Stimulated activated naive CD8-positive, alpha-beta T cell treated with anti-CD3 and anti-CD28 coated beads, Interleukin-15, amount 100 ng/mL, for 72 hours (primary cell): Measurements from ENCODE around the gene CNIH2.
"Not testable (repeated sequence)": the region's sequence is repeated elsewhere in the genome, so short reads cannot be mapped to it uniquely, and the experiment has no call there.

Experiments used
- ATAC-seq: fragments of 150-1000 bp; cut with Tn5 transposase; 2 replicates; pipeline ENCODE4 v1.10.0; 2021; ENCODE audit warnings: mild to moderate bottlenecking, moderate library complexity
- DNase-seq, 2 donors: peaks; one replicate each; pipeline ENCODE4 v3.0.0; 2021 to 2022
- H3K27ac Mint-ChIP-seq, 2 donors: one replicate each; pipeline ENCODE4 v1.8.0; 2022; ENCODE audit warnings: mild to moderate bottlenecking in 2 of 2, mixed read lengths in 2 of 2, moderate library complexity in 2 of 2
- H3K27me3 Mint-ChIP-seq: one replicate; pipeline ENCODE4 v1.8.0; 2022; ENCODE audit warnings: mixed read lengths
- H3K4me1 Mint-ChIP-seq: one replicate; pipeline ENCODE4 v1.8.0; 2022; ENCODE audit warnings: mild to moderate bottlenecking, mixed read lengths
- H3K4me3 Mint-ChIP-seq, 2 donors: one replicate each; pipeline ENCODE4 v1.8.0; 2022; ENCODE audit warnings: mild to moderate bottlenecking in 2 of 2, mixed read lengths in 2 of 2, moderate library complexity in 1 of 2
- H3K9me3 Mint-ChIP-seq, 2 donors: one replicate each; pipeline ENCODE4 v1.8.0; 2022; ENCODE audit warnings: mixed read lengths in 2 of 2

The CNIH2 gene

DNA sequence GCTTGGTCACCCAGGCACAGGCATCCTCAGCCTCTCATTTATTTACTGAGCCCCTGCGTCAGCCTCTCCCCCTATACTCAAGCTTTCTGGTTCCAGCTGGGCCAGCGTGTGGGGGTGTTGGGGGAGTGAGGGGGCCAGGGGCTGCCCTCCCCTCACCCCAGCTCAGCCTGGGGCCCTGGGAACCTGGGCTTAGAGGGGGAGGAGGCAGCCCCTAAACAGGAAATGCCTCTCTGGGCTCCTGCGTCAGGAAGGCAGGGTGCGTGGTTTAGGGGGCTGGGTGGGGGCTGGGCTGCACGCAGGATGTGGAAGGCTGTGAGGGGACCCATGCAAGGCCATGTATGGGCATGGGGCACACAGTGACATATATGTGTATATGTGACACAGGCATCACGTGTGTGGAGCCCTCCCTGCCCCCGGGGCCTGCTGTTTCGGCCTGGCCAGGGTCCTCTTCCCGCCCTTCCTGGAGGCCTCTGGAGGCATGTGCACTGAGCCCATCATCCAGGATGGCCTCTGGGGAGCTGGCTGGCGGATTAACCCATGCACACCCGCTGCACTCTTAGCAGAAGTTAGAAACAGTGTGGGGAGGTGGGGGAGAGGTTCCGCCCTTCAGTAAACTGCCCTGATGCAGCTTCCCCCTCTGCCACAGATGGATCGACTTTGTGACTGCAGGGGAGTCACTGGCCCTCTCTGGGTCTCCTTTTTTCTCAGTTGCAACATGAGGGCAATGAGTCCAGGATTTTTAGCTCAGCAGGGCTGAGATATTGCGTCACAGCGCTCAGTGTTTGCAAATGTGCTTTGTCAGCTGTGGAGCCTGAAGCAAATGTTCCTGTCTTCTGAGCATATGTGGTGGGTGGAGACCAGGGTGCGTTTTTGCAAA is 40.0 kb downstream of the CNIH2 start:
- peak; percentile 66 to 79 for DNase-seq
- ATAC-seq: peak; percentile 83
- peaks cover 79% of the 10 kb centered on the region for H3K4me1 Mint-ChIP-seq
- H3K27me3 Mint-ChIP-seq: no peaks in the 10 kb centered on the region
- peaks cover 0 to 10% of the 10 kb centered on the region in 2 donors for H3K9me3 Mint-ChIP-seq
- H3K4me3 Mint-ChIP-seq: peak overlapping the region; percentile 91 to 95
- peak overlapping the region; percentile 96 to 98 for H3K27ac Mint-ChIP-seq

DNA sequence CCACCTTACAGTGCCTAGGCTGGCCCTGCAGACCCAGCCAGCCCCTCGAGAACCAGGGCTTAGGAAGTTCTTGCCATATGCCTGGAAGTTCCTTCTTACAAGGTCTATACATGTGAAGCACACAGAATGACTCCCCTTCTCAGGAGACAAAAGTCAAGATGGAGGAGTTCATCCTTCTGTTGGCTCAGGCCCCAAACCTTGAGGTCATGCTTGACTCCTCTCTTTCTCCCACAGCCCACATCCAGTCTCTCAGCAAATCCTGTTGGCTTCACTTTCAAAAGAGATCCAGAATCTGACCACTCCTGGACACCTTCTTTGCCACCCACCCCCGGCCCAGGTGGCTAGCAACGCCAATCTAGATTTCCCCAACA is 40.6 kb downstream of the CNIH2 start:
- DNase-seq: no peak
- Mint-ChIP-seq H3K4me3 (peak overlapping the region; percentile 91 to 95), H3K4me1 (peaks cover 74% of the 10 kb centered on the region), H3K27ac (peak overlapping the region in 1 of 2 donors; percentile 98), H3K9me3 (peaks cover 3 to 10% of the 10 kb centered on the region in 2 donors), H3K27me3 (no peaks in the 10 kb centered on the region)
- ATAC-seq: no peak

DNA sequence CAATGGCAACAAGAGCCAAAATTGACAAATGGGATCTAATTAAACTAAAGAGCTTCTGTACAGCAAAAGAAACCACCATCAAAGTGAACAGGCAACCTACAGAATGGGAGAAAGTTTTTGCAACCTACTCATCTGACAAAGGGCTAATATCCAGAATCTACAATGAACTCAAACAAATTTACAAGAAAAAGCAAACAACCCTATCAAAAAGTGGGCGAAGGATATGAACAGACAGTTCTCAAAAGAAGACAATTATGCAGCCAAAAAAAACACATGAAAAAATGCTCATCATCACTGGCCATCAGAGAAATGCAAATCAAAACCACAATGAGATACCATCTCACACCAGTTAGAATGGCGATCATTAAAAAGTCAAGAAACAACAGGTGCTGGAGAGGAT is 42.3 kb downstream of the CNIH2 start:
- not testable (repeated sequence) for DNase-seq, ATAC-seq, H3K4me3 Mint-ChIP-seq, H3K27ac Mint-ChIP-seq, H3K27me3 Mint-ChIP-seq
- H3K9me3 Mint-ChIP-seq: peaks cover 6 to 10% of the 10 kb centered on the region in 2 donors
- peaks cover 73% of the 10 kb centered on the region for H3K4me1 Mint-ChIP-seq

DNA sequence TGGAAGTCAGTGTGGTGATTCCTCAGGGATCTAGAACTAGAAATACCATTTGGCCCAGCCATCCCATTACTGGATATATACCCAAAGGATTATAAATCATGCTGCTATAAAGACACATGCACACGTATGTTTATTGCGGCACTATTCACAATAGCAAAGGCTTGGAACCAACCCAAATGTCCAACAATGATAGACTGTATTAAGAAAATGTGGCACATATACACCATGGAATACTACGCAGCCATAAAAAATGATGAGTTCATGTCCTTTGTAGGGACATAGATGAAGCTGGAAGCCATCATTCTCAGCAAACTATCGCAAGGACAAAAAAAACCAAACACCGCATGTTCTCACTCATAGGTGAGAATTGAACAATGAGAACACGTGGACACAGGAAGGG is 42.8 kb downstream of the CNIH2 start:
- H3K27me3 Mint-ChIP-seq, H3K4me3 Mint-ChIP-seq, H3K27ac Mint-ChIP-seq, ATAC-seq, DNase-seq: not testable (repeated sequence)
- peaks cover 6 to 10% of the 10 kb centered on the region in 2 donors for H3K9me3 Mint-ChIP-seq
- peaks cover 73% of the 10 kb centered on the region for H3K4me1 Mint-ChIP-seq

DNA sequence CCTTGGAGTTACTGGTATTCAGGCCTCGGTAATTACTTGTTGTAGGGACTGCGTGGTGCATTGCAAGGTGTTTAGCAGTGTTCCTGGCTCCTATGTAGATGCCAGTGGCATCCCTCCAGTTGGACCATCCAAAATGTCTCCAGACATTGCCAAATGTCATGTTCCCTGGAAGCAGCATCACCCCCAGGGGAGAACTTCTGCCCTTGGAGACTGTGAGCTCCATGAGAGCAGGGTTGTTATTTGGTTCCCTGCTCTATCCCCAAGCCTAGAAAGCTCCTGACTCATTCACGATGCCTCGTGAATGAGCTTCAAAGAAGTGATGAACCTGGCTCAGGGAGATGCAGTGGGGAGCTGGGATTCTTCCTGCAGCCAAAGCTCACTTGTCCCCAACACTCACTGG is 43.6 kb downstream of the CNIH2 start:
- Mint-ChIP-seq H3K4me3 (no peak overlapping the region), H3K9me3 (peaks cover 6 to 10% of the 10 kb centered on the region in 2 donors), H3K27ac (no peak overlapping the region), H3K27me3 (no peaks in the 10 kb centered on the region), H3K4me1 (peaks cover 75% of the 10 kb centered on the region)
- DNase-seq (no peak), ATAC-seq (no peak)

DNA sequence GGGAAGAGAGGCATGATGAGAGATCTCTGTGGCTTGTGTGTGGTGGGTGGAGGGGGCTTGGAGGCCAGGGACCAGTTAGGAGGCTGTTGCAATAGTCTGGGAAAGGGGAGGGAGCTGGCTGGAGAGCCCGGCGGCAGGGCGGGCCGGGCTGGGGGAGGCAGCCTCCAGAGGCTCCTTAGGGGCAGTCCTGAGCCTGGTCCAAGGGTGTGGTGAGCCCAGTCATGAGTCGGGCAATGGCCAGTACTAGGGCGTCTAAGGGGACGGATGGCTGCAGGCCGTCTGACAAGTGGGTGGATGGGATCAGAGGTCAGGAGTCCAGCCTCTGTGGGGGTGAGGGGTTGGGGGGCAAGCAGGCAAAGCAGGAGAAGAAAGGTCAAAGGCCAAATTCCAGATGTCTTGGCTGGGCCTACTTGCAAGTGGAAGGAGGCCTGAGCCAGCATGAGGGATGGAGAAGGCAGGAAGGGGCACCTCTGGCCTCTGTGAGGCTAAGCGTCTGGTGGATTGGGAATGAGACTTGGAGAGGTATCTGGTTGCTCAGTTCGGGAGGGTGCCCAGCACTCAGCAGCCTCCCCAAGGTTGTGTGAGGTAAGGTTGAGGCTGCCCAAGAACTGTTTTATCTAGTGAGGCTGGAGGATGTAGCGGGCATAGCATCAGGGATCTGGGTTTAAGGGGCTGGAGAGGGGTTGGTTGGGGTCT is 44.9 kb downstream of the CNIH2 start:
- DNase-seq (no peak), ATAC-seq (no peak)
- Mint-ChIP-seq H3K9me3 (peaks cover 6 to 10% of the 10 kb centered on the region in 2 donors), H3K27me3 (no peaks in the 10 kb centered on the region), H3K27ac (peak overlapping the region in 1 of 2 donors; percentile 82), H3K4me3 (no peak overlapping the region), H3K4me1 (peaks cover 79% of the 10 kb centered on the region)

DNA sequence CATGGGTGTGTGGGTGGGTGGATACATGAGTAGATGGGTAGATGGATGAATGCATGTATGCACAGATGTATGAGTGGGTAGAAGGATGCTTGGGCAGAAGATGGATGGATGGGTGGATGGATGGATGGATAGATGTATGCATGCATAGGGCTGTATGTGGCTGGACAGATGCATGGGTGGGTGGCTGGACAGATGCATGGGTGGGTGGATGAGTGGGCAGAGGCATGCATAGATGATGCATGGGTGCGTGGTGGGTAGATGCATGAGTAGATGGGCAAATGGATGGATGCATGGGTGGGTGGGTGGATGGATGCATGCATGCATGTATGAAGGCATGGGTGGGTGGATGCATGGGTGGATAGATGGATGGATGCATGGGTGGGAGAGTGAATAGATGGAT is 45.7 kb downstream of the CNIH2 start:
- no peak overlapping the region for H3K4me3 Mint-ChIP-seq
- H3K27me3 Mint-ChIP-seq: no peaks in the 10 kb centered on the region
- peaks cover 79% of the 10 kb centered on the region for H3K4me1 Mint-ChIP-seq
- H3K27ac Mint-ChIP-seq: no peak overlapping the region
- peaks cover 6 to 10% of the 10 kb centered on the region in 2 donors for H3K9me3 Mint-ChIP-seq
- ATAC-seq (no peak), DNase-seq (no peak)

DNA sequence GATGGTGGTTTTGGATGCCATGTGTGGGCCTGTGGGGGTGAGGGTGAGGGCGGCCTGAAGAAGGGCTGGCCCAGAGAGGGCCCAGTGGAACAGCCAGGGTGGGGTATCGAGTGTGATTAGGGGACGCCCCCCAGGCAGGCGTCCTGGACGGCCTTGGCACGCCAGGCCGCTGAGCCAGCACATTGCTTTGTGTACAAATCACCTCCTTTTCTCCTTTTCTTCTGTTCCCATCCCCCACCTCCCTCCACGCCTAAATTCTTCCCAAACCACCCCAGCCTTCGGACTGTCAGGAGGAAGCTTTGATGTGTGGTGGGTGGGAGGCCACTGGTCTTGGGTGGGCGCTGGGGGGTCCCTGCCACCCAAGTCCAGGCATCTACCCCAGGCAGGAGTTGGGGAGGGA is 46.7 kb downstream of the CNIH2 start:
- Mint-ChIP-seq H3K4me1 (peaks cover 74% of the 10 kb centered on the region), H3K9me3 (peaks cover 4 to 6% of the 10 kb centered on the region in 2 donors), H3K27me3 (no peaks in the 10 kb centered on the region), H3K4me3 (no peak overlapping the region), H3K27ac (no peak overlapping the region)
- no peak for DNase-seq
- no peak for ATAC-seq

DNA sequence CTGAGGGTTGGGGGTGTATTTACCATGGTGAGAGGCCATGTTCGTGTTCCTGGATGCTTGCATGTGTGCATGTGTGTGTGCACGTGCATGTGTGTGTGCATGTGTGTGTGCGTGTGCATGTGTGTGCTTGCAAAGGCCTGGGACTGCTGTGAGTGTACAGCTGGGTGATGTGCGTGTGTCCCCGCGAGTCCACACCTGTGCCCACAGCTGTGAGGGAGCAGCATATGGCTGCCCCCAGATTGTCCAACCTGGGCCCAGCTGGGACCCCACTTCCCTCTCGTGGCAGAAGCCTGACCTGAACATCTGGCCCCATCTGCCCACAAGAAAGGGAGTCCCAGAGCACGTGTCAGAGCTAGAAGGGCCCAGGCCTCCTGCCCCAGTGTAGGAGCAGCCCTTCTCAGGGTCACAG is 47.3 kb downstream of the CNIH2 start:
- ATAC-seq (no peak), DNase-seq (no peak)
- peaks cover 68% of the 10 kb centered on the region for H3K4me1 Mint-ChIP-seq
- H3K4me3 Mint-ChIP-seq: no peak overlapping the region
- peaks cover 1 to 6% of the 10 kb centered on the region in 2 donors for H3K9me3 Mint-ChIP-seq
- no peak overlapping the region for H3K27ac Mint-ChIP-seq
- H3K27me3 Mint-ChIP-seq: no peaks in the 10 kb centered on the region

DNA sequence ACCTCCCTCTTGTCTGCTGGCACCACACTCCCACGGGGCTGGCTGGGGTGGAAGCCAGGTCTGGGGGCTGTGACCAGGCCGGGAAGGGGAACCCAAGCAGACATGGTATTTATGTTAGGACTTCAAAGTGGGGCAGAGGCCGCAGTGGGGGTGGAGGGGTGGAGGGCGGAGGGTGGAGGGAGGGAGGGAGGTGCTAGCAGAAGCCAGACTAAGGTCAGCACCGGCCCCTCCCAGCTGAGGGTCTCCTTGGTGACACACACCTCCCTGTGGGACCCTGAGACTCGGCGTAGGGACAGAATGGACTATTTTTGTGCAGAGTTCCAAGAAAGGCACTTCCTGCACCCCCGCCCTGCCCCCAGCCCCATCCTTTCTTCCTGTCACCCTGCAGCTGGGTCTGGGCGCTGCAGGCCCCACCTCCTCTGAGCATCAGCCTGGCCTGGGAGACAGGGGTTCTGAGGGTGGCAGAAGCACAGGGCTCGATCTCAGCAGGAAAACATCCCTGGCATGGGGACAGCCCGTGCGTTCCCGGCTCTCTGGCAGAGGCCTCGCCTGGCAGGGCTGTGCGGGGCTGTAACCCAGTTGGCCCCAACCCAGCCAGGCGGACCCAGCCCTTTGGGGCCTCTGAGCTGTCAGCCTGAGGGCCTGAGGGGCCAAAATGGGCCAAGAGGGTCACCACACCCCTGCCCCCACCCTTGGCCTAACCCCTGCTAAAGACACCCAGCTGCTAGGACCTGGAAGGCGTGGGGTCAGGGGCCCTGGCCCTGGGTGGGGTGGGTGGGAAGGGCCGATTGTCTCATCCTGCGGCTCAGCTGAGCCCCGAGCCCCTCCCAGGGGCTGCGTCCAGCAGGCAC is 48.5 kb downstream of the CNIH2 start:
- Mint-ChIP-seq H3K4me3 (peak overlapping the region; percentile 32 to 75), H3K27ac (peak overlapping the region; percentile 75 to 85), H3K9me3 (peaks cover 0 to 6% of the 10 kb centered on the region in 2 donors), H3K27me3 (no peaks in the 10 kb centered on the region), H3K4me1 (peaks cover 68% of the 10 kb centered on the region)
- ATAC-seq (peak; percentile 63), DNase-seq (peak in 1 of 2 donors; percentile 62)

DNA sequence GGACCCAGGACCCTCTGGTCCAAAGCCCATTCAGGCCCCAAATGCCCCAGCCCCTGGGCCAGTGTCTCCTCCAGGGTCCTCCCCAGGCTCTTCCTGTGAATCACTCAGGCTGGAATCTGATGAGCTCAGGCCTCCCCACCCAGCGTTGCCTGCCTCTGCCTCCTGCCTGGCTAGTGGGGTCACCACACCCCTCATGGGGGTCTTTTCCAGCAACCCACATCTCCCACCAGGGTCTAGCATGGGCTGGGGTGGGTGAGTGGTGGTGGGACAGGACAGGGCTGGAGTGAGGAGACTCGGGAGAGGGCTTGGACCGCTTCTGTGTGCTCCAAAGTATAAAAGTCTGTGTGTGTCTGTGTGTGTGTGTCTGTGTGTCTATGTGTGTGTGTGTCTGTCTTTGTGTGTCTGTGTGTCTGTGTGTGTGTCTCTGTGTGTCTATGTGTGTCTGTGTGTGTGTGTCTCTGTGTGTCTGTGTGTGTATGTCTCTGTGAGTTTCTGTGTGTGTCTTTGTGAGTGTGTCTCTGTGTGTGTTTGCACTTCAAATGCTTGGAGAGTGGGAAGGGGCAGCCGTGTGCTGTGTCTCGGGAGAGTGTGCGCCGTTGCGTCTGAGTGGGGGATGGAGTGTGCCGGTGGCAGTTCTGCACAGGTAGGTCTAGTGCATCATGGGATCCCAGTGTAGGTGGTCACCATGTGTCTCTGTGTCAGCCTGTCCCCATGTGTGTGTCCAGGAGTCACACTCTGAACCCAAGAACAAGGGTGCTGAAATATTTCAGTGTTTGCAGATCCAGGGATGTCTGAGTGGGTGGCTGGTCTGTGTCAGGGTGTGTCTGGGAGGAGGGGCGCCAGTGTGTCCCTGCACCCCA is 49.4 kb downstream of the CNIH2 start:
- ATAC-seq: no peak
- Mint-ChIP-seq H3K9me3 (peaks cover 0 to 6% of the 10 kb centered on the region in 2 donors), H3K27ac (peak overlapping the region; percentile 13 to 22), H3K4me3 (peak overlapping the region; percentile 10 to 24), H3K27me3 (no peaks in the 10 kb centered on the region), H3K4me1 (peaks cover 59% of the 10 kb centered on the region)
- no peak for DNase-seq

DNA sequence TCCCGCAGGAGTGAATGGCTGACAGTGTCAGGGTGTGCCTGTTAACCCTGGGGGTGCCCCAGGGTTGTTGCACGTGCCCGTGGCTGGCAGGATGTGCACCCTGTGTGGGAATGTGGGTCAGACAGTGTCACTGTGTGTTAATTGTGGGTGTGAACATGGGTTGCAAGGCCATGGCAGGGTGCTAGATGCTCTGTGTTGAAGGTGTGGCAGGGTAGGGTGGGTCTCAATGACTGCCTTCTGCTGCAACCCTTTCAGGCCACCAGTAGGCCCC is 50.0 kb downstream of the CNIH2 start:
- Mint-ChIP-seq H3K4me3 (no peak overlapping the region), H3K9me3 (peaks cover 0 to 6% of the 10 kb centered on the region in 2 donors), H3K27ac (peak overlapping the region; percentile 13 to 22), H3K4me1 (peaks cover 56% of the 10 kb centered on the region), H3K27me3 (no peaks in the 10 kb centered on the region)
- ATAC-seq: peak; percentile 56
- DNase-seq: peak in 1 of 2 donors; percentile 46

DNA sequence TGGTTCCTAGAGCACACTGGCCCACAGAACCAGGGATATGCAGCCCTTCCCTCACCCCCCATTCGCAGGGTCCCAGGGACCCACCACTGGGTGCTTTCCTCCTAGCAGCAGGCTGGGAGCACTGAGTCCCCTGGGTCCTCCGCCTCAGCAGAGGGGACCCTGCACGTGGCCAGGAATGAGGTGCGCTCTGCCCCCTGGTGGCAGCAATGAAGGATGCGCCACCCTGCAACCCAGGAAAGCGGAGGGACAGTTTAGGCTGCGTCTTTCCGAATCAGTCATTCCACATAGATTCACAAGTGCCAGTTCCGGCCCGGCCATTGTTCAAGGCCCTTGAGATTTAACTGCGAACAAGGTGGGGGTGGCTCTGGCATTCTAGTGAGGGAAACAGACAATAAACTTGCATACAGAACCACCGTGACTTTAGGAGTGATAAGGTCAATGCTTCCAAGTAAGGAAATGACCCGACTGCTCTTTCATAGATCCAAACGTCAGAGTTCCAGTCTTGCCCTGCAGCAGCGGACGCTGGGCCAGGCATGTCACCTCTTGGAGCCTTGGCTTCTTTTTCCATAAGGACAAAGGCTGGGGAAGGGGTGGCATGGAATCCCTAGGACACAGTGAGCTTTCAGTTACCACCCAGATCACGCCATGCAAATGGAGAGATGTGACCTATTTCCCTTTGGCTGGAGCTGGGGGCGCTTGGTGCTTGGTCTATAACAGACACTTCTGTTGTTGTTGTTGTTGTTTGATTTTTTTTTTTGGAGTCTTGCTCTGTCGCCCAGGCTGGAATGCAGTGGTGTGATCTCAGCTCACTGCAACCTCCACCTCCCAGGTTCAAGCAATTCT is 50.5 kb downstream of the CNIH2 start:
- Mint-ChIP-seq H3K4me3 (peak overlapping the region; percentile 58 to 63), H3K27me3 (no peaks in the 10 kb centered on the region), H3K27ac (peak overlapping the region; percentile 22 to 69), H3K4me1 (peaks cover 56% of the 10 kb centered on the region), H3K9me3 (peaks cover 0 to 3% of the 10 kb centered on the region in 2 donors)
- ATAC-seq (peak; percentile 87), DNase-seq (peak; percentile 82 to 90)

DNA sequence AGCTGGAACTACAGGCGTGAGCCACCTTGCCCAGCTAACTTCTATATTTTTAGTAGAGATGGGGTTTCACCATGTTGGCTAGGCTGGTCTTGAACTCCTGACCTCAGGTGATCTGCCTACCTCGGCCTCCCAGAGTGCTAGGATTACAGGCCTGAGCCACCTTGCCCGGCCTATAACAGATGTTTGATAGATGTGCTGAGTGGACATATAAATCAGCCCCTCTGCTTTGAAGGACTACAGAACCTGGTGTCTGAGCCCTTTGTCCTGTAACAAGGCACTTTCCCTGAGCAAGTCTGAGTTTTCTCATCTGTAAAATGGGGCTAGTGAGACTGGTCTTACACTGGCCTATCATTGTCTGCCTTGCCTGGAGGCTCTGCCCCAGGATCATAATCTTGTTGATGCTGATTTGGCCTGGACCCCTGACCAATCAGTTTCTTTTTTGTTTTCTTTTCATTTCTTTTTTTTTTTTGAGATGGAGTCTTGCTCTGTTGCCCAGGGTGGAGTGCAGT is 51.2 kb downstream of the CNIH2 start:
- Mint-ChIP-seq H3K27me3 (no peaks in the 10 kb centered on the region), H3K27ac (no peak overlapping the region), H3K4me1 (peaks cover 50% of the 10 kb centered on the region), H3K4me3 (peak overlapping the region in 1 of 2 donors; percentile 58), H3K9me3 (no peaks in the 10 kb centered on the region)
- DNase-seq (no peak), ATAC-seq (no peak)
